ENCODE data around the gene IL10RB.

GRCh38 chr21:33244082-33244778 is 21.9 kb upstream of the IL10RB start:
- TF ChIP-seq, protein P1, sequence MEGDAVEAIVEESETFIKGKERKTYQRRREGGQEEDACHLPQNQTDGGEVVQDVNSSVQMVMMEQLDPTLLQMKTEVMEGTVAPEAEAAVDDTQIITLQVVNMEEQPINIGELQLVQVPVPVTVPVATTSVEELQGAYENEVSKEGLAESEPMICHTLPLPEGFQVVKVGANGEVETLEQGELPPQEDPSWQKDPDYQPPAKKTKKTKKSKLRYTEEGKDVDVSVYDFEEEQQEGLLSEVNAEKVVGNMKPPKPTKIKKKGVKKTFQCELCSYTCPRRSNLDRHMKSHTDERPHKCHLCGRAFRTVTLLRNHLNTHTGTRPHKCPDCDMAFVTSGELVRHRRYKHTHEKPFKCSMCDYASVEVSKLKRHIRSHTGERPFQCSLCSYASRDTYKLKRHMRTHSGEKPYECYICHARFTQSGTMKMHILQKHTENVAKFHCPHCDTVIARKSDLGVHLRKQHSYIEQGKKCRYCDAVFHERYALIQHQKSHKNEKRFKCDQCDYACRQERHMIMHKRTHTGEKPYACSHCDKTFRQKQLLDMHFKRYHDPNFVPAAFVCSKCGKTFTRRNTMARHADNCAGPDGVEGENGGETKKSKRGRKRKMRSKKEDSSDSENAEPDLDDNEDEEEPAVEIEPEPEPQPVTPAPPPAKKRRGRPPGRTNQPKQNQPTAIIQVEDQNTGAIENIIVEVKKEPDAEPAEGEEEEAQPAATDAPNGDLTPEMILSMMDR (IDR thresholded peaks at IDR 0.05): no peak
- TF ChIP-seq POLR2A (IDR thresholded peaks at IDR 0.05): no peak

Data from esophagus squamous epithelium (tissue), 4 donors.